Measurements from ENCODE around the gene CISD1.

CISD1 gene

DNA sequence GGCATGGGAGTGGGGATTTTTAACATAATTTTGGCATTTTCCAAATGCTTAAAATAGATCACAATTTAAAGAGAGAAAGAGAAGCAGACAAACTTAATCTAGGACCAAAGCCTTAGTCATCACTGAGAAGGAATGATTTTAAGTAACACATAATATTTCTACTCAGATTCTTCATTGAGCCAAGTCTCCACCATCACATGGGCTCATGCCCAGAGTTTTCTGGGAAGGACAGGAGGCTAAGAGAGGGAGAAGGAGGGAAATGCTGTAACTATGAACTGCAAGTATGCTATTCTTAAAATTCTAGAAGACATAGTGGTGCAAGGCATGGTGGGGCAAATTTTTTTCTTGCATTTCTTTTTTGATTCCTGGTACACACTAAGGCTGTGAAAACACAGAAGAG, 42.1 kb downstream of the CISD1 start:
- DNase-seq (ENCODE audit: low spot score), result no peak

DNA sequence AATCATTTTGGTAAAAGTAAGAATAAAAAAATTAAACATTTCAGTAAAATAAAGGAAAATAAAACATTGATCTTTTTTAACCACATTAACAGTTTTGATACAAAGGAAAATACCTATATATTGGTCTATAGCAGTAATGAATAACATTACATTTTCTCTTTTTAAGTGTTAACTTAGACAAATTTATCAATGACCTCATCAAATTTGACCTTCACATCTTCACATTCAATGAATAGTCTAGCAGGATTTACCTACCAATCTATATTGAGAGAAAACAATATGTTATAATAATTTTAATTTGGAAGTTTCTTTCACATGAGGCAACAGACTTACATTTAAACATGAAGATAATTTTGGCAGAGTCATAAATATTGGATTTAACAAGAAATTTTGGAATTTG, 47.9 kb downstream of the CISD1 start:
- no peak for DNase-seq (ENCODE audit: low spot score)

DNA sequence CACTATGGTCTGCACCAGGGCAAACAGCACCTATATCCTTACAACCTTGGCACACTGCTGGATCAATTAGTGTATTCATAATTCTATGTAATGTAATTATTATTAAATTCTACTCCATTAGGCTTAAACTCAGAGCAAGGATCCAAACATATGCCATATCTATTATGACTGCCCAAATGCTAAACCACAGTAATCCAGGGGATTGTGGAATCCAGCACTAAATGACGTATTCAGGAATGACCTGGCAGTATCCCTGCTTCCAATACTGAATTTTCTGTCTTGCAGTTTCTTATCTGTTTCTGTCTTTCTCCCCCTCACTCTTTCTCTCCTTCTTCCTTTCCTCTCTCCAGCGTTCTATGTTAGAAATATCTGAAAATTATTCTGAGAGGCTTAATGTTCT, 49.4 kb downstream of the CISD1 start:
- DNase-seq (ENCODE audit: low spot score), result no peak

DNA sequence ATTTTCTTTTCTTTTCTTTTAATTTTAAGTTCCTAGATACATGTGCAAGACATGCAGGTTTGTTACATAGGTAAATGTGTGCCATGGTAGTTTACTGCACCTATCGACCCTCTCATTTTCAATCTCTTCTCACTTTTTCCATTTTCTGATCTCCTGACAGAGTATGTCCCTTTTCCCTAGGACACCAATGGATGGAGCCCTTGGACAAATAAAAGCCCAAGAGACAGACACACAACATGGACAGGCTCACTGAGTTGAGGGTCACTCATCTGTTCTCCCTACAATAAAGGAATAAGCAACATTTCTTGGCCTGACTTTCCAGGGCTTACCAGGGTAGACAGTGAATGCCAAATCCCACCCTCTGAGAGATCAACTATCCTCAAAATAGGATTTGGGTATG, 50.6 kb downstream of the CISD1 start:
- DNase-seq (ENCODE audit: low spot score), result no peak

DNA sequence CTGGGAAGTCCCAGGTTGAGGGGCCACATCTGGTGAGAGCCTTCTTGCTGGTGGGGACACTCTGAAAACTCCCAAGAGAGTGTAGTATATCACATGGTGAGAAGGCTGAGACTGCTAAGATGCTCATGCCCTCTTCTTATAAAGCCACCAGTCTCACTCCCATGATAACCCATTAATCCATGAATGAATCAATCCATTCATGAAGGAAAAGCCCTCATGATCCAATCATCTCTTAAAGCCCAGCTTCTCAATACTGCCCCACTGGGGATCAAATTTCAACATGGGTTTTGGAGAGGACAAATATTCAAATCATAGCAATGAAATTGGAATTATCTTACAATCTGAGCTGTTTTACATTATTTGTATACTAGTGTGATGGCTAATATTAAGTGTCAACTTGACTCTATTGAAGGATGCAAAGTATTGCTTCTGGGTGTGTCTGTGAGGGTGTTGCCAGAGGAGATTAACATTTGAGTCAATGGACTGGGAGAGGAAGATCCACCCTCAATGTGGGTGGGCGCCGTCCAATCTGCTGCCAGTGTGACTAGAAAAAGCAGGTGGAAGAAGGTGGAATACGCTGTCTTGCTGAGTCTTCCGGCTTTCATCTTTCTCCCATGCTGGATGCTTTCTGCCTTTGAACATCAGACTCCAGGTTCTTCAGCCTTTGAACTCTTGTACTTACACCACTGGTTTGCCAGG, 51.5 kb downstream of the CISD1 start:
- DNase-seq (ENCODE audit: low spot score), result no peak

DNA sequence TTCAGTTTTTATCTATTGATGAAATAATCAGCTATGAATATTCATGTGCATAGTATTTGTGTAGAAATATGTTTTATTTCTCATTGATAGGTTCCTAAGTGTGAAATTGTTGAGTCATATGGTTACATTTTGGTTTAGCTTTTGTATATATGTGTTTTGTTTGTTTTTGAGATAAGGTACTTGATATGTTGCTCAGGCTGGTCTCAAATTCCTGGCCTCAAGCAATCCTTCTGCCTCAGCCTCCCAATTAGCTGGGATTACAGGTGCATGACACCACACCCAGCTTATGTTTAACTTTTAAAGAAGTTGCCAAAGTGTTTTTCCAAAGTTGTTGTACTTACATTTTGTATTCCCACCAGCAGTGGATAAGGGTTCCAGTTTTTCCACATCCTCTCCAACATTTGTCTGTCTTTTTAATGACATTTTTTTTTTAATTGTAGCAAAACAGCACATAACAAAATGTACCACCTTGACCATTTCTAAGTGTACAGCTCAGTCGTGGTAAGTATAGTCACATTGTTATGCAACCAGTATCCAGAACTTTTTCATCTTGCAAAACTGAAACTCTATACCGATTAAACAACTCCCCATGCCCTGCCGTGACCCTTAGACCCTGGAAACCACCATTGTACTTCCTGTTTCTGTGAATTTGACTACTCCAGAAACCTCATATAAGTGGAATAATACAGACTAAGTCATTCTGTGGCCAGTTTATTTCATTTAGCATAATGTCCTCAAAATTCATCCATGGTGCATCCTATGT, 53.3 kb downstream of the CISD1 start:
- no peak for DNase-seq (ENCODE audit: low spot score)

DNA sequence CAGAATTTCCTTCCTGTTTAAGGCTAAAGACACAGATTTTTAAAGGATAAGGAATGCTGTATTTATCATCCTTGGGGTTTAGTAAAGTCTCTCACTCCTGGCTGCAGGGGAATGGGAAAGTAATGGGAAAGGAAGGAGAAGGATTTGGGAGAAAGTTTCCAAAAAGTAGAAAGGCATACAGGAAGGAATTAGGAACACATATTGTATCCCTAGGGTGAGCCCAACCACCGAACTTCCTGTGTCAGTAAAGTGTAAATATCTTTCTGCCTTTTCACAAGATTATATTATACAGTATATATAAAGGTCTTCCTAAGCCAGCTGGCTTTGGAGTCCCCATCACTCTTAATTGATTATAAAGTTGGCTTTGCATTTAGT, 53.9 kb downstream of the CISD1 start:
- DNase-seq (ENCODE audit: low spot score), result no peak

DNA sequence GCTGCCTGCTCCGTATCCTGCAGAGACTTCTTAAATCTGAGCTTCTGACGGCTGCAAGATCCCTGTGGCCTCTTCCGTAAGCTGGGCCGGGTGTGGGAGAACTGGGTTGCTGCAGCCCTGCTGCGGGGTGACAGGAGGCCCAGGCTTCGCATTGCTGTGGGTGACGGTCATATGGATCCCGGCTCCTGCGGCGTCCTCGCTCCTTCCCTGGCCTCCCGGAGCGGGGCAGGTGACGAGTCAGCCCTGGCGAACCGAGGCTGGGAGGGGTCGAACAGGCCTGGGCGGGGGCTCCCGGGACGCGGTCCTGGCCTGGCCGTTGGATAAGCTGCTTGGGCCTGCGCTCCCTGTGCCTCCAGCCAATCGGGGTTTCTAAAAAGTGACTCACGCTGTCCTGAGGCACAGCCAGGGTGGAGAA, 58.0 kb downstream of the CISD1 start:
- DNase-seq (ENCODE audit: low spot score), result no peak

DNA sequence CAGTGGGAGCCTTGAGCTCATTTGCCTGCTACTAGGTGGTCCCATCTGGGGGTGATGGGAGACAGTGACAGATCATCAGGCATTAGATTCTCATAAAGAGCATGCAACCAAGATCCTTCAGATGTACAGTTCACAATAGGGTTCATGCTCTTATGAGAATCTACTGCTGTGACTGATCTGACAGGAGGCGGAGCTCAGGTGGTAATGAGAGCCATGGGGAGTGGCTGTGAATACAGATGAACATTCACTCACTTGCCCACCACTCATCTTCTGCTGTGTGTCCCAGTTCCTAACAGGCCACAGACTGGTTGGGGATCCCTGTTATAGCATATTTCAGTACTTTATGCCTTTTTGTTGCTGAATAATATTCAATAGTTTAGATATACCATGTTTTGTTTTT, 59.3 kb downstream of the CISD1 start:
- DNase-seq (ENCODE audit: low spot score), result no peak

DNA sequence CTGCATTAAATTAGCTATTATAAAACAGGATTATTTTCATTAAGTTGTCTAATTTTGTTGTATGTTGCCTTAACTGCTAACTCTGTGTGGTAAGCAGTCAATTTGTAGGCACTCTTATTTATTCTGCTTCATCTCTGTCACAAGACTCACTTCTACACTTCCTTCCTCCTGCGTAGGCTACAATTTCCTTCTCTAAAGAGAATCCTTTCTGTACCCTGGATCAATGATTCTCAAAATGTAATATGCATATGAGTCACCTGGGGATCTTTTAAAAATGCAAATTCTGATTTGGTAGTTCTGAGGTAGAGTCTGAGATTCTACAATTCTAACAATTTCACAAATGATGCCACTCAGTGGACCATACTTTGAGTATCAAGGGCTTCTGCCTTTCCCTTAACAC, 61.5 kb downstream of the CISD1 start:
- no peak for DNase-seq (ENCODE audit: low spot score)

DNA sequence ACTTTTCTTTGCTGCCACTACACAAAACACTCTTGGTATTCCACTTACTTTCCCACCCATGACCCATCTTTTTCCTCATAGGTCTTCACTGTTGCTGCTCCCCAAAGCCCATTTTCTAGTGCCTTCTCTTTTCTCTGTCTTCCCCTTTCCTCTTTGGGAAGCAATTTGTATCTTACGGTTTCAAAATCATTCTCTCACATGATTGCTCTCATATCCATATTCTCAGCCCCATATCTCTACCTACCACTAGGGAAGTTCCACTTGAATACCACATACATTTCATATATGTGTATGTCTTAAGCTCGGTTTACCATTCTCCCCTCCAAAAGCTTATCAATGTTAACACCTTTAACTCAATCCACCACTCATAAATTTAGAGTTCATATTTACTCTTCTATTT, 62.7 kb downstream of the CISD1 start:
- DNase-seq (ENCODE audit: low spot score), result no peak

DNA sequence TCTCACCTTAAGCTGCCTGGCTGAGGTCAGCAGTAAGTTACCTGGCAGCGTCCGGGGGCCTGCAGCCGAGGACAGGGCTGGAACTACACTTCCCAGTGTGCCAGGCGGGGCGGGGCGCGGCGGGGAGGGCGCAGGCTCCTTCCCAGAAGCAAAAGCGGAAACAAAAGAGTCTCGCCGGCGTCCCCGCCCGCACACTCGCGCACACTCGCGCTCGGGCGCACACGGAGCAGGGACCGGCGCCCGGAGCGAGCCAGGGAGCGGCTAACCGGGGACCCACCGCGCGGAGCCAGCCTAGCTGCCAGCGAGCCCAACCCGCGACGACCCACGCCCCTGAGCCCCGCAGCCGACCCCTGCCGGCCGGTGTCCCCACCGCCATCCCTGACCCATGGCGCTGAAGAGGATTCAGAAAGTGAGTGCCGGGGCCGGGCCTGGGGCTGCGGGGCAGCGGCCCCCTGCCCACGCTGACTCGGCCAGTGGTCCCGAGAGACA, 65.9 kb downstream of the CISD1 start, which contains the start of gene UBE2D1:
TSS of gene UBE2D1 (plus strand) at position 190 of the 489 bp plus-strand sequence. CDS start at position 386, 196 bp downstream.
- DNase-seq (ENCODE audit: low spot score), result peak; percentile 5

DNA sequence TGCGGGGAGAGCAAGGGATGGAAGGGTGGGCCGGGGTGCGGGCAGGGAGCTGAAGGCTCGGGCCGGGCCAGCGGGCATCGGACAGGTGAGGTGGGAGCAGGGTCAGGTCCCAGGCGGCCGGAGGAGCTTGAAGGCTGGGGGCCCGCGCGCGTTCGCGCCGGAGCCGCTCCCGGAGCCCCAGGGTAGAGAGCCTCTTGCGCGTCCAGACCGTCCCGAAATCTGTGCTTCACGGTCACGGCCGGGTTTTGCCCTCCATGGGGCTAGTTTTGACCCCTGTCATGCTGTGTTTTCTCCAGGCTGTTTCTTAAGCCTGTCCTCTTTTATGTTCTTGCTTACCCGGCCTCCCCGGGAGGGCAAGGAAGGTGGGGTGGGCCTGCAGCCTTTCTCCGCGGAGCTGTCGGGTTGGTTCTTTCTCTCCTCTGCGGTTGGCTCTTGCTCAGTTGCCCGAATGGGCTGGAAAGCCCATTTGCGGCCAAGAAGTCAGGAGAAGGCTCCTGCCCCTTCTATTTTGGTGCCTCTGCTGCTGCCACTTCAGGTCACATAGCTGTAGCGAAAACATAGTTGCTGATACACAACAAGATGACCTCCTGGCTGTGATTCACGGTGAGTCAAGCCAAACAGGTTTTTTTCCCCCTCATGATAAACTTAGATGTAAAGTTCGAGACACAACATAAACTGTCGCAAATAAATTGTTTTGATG, 66.5 kb downstream of the CISD1 start:
- DNase-seq (ENCODE audit: low spot score), result no peak

DNA sequence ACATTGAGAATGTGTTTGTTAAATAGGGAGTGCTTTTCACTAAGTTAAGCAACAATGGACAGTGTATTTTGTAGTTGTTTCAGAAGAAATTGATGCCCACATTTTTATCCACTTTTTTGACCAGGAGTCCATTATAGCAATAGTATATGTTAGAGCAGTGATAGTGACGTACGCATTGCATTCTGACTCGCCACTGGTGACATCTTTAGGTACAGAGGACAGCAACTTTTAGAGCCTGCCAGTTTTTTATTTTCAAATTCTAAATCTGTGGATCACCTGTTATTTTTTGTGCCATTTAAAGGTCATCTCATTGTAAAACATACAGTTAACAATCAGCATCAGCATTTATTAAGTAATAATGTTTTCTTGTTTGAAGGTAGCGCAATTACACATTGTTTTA, 67.3 kb downstream of the CISD1 start:
- DNase-seq (ENCODE audit: low spot score), result no peak
